Measurements from ENCODE around the gene KCNG2. TPM values are rescaled to one million over a fixed set of nuclear protein-coding genes. Genes with fewer than 3 reads are reported as not detected.

Gene KCNG2
- total and polyA plus RNA-seq, 2 experiments from 2014 or later = 0.13 to 0.52 TPM

DNA sequence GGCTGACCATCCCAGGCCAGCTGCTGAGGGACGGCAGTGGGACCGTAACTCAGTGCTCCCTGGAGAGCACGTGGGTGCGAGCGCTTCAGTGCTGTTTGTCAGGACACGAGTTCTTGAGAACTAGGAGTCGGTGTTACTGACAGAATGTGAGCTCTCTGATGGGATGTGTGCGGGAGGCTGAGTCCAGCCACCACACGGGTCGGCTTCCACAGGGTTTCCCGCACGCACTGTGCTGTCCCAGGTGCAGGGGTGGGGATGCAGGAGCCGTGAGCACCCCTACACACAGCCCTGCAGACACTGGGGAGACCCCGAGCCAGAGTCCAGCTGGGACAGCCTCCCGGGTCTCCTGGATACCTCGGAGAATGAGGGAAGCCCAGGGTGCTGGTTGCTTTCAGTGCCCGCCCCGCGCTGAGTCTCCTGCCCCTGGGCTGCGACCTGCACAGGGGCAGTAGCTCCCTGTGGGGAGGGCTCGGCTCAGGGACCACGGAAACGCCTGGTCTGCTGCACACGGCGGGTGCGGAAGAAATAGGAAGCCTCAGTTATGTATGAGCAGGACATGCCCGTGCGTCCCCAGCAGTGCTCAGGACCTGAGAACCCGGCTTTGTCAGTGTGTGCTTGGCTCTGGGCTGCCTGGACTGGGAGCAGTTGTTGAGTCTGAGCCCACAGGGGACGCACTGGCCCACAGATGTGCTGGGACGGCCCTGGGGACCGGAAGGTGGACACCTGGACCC is 71.2 kb downstream of the KCNG2 start:
- H2AFZ ChIP-seq = no peak overlapping the region
- no peak overlapping the region for H3K4me2 ChIP-seq
- no peaks in the 10 kb centered on the region for H3K36me3 Mint-ChIP-seq (ENCODE audit: low read depth)
- ATAC-seq (no peak), DNase-seq (ENCODE audit: low spot score) (no peak)
- peaks cover 2% of the 10 kb centered on the region for H3K4me1 Mint-ChIP-seq
- TF ChIP-seq, protein P1, sequence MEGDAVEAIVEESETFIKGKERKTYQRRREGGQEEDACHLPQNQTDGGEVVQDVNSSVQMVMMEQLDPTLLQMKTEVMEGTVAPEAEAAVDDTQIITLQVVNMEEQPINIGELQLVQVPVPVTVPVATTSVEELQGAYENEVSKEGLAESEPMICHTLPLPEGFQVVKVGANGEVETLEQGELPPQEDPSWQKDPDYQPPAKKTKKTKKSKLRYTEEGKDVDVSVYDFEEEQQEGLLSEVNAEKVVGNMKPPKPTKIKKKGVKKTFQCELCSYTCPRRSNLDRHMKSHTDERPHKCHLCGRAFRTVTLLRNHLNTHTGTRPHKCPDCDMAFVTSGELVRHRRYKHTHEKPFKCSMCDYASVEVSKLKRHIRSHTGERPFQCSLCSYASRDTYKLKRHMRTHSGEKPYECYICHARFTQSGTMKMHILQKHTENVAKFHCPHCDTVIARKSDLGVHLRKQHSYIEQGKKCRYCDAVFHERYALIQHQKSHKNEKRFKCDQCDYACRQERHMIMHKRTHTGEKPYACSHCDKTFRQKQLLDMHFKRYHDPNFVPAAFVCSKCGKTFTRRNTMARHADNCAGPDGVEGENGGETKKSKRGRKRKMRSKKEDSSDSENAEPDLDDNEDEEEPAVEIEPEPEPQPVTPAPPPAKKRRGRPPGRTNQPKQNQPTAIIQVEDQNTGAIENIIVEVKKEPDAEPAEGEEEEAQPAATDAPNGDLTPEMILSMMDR (conservative IDR thresholded peaks at IDR 0.05; ENCODE audit: low read depth in 2 of 2) = no peak
- TF ChIP-seq ZNF114 (CRISPR knock-in tag; IDR thresholded peaks at IDR 0.05) = no peak
- TF ChIP-seq, protein P2, sequence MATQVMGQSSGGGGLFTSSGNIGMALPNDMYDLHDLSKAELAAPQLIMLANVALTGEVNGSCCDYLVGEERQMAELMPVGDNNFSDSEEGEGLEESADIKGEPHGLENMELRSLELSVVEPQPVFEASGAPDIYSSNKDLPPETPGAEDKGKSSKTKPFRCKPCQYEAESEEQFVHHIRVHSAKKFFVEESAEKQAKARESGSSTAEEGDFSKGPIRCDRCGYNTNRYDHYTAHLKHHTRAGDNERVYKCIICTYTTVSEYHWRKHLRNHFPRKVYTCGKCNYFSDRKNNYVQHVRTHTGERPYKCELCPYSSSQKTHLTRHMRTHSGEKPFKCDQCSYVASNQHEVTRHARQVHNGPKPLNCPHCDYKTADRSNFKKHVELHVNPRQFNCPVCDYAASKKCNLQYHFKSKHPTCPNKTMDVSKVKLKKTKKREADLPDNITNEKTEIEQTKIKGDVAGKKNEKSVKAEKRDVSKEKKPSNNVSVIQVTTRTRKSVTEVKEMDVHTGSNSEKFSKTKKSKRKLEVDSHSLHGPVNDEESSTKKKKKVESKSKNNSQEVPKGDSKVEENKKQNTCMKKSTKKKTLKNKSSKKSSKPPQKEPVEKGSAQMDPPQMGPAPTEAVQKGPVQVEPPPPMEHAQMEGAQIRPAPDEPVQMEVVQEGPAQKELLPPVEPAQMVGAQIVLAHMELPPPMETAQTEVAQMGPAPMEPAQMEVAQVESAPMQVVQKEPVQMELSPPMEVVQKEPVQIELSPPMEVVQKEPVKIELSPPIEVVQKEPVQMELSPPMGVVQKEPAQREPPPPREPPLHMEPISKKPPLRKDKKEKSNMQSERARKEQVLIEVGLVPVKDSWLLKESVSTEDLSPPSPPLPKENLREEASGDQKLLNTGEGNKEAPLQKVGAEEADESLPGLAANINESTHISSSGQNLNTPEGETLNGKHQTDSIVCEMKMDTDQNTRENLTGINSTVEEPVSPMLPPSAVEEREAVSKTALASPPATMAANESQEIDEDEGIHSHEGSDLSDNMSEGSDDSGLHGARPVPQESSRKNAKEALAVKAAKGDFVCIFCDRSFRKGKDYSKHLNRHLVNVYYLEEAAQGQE (IDR thresholded peaks at IDR 0.05; ENCODE audit: unreplicated experiment) = no peak
- TF ChIP-seq STAT1 (IDR thresholded peaks at IDR 0.05; ENCODE audit: unreplicated experiment) = no peak
- TF ChIP-seq ZNF331 (CRISPR knock-in tag; IDR thresholded peaks at IDR 0.05; ENCODE audit: low read depth) = no peak
- no peak for TF ChIP-seq JUNB (IDR thresholded peaks at IDR 0.05; ENCODE audit: unreplicated experiment)
- TF ChIP-seq POLR2AphosphoS5 (IDR thresholded peaks at IDR 0.05; ENCODE audit: low read depth) = no peak
- no peak for TF ChIP-seq ZNF462 (CRISPR knock-in tag; IDR thresholded peaks at IDR 0.05)
- no peak for TF ChIP-seq EZH2phosphoT487 (IDR thresholded peaks at IDR 0.05; ENCODE audit: unreplicated experiment)
- TF ChIP-seq CREB1 (CRISPR knock-in tag; IDR thresholded peaks at IDR 0.05; ENCODE audit: low read depth) = no peak
- TF ChIP-seq, protein P3, sequence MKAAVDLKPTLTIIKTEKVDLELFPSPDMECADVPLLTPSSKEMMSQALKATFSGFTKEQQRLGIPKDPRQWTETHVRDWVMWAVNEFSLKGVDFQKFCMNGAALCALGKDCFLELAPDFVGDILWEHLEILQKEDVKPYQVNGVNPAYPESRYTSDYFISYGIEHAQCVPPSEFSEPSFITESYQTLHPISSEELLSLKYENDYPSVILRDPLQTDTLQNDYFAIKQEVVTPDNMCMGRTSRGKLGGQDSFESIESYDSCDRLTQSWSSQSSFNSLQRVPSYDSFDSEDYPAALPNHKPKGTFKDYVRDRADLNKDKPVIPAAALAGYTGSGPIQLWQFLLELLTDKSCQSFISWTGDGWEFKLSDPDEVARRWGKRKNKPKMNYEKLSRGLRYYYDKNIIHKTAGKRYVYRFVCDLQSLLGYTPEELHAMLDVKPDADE (IDR thresholded peaks at IDR 0.05) = no peak
- no peak for TF ChIP-seq NANOG (IDR thresholded peaks at IDR 0.05; ENCODE audit: borderline replicate concordance)
- TF ChIP-seq EZH2 (IDR thresholded peaks at IDR 0.05; ENCODE audit: low read depth, unreplicated experiment) = no peak
- H3K79me2 ChIP-seq (replicated peaks; ENCODE audit: insufficient read depth) = no peaks in the 10 kb centered on the region
- no peak overlapping the region for H3K4me3 Mint-ChIP-seq
- no peaks in the 10 kb centered on the region for H3K4me1 ChIP-seq (ENCODE audit: insufficient read depth)
- peaks cover 10% of the 10 kb centered on the region for H3K27me3 Mint-ChIP-seq (ENCODE audit: insufficient read depth, low read depth, poor library complexity)
- no peaks in the 10 kb centered on the region for H3K36me3 ChIP-seq (ENCODE audit: insufficient read depth)
- H4K20me1 ChIP-seq (replicated peaks; ENCODE audit: insufficient read depth) = no peaks in the 10 kb centered on the region
- no peak overlapping the region for H3K4me3 ChIP-seq
- no peaks in the 10 kb centered on the region for H3K9me3 Mint-ChIP-seq
- H3K27ac ChIP-seq (ENCODE audit: low read depth) = no peak overlapping the region
- H3K27me3 ChIP-seq (ENCODE audit: insufficient read depth) = no peaks in the 10 kb centered on the region
- no peak overlapping the region for H3K27ac Mint-ChIP-seq
- no peaks in the 10 kb centered on the region for H3K9me2 ChIP-seq (ENCODE audit: insufficient read depth)
- H3F3A ChIP-seq (replicated peaks; ENCODE audit: low read depth) = no peaks in the 10 kb centered on the region

All from GM23338 (cell line).